Ovary (tissue), 9 donors: ENCODE results near the gene DSP. TPM values are rescaled to one million over a fixed set of nuclear protein-coding genes. Genes with fewer than 3 reads are reported as not detected.
A peak's percentile ranks its signal among the peaks of the same experiment; 100 is the strongest.

Experiments
- DNase-seq, 5 donors: peaks; one replicate each; pipeline ENCODE4 v3.0.0-alpha.2; 2019 to 2020
- H3K27ac ChIP-seq, 2 donors: fragments of 200-600 bp; one replicate each; pipeline versions ENCODE4 v1.5.1 to v1.8.0; 2019 to 2022
- H3K27me3 ChIP-seq: fragments of 200-600 bp; one replicate; pipeline ENCODE4 v1.8.0; 2022
- H3K36me3 ChIP-seq: fragments of 200-600 bp; sonication (generic); one replicate; pipeline ENCODE4 v1.5.1; 2019
- H3K4me1 ChIP-seq: one replicate; pipeline ENCODE4 v1.8.1; 2013; ENCODE audit warnings: mild to moderate bottlenecking, moderate library complexity; ENCODE audit not compliant: insufficient read depth
- H3K4me3 ChIP-seq: fragments of 200-600 bp; sonication (generic); one replicate; pipeline ENCODE4 v1.5.1; 2017
- H3K9me3 ChIP-seq, 2 donors: fragments of 200-600 bp in 1 of 2; sonication (generic) in 1 of 2; one replicate each; pipeline versions ENCODE4 v1.5.1 to v1.8.1; 2013 to 2019; ENCODE audit warnings: mild to moderate bottlenecking in 1 of 2, moderate library complexity in 1 of 2
- EP300 ChIP-seq: sonication (generic); formaldehyde crosslinking; IDR thresholded peaks from one replicate; pipeline ENCODE4 v1.6.1; 2017; ENCODE audit warnings: antibody characterized with exemption
- POLR2A ChIP-seq: fragments of 450-650 bp; IDR thresholded peaks from one replicate; pipeline ENCODE4 v1.6.1; 2017; ENCODE audit warnings: antibody characterized with exemption, mild to moderate bottlenecking, moderate library complexity
- WGBS, 3 donors: extraction: QIAGEN DNeasy Blood & Tissue Kit in 1 of 3; methylation state at CpG; one replicate each; pipeline versions ENCODE4 v1.1.5 to v1.1.7; 2013 to 2017; 5-methylcytosine and 5-hydroxymethylcytosine counted together
- intact Hi-C, 4 donors: fragments of 100-400 bp; cut with DNase I; formaldehyde crosslinking; loops; one replicate each; pipeline versions ENCODE4 v1.11.0 to v1.15.1; 2022 to 2023
- polyA plus RNA-seq, 2 donors: library from polyadenylated mRNA; stranded (reverse); fragments of 200-250 nt in 1 of 2; fragments of 350-450 nt in 1 of 2; fragmentation: Illumina TruSeq in 1 of 2; extraction: RNeasy Lipid Tissue Mini Kit (QIAGEN cat#74804) in 1 of 2; gene quantifications; one replicate each; pipeline ENCODE4 v1.2.3, GENCODE V29; 2013 to 2014
- total RNA-seq, 7 donors: library from RNA; depleted of rRNA in 2 of 7; stranded (reverse); fragments of >200 nt in 2 of 7; fragmentation: NEBNext Ultra II Directional in 3 of 7; extraction: Animal tissue kit (Norgen Biotek cat#: 25700) in 3 of 7; gene quantifications; one replicate each; pipeline versions ENCODE4 v1.1.0 to v1.2.4, GENCODE V29; 2016 to 2023
- TF ChIP-seq, protein P1 (sequence below), 3 donors: fragments of 450-650 bp in 2 of 3; fragments of 200-600 bp in 1 of 3; IDR thresholded peaks; one replicate each; pipeline versions ENCODE4 v1.5.1 to v1.8.0; 2016 to 2022; ENCODE audit warnings: antibody characterized with exemption in 3 of 3, mild to moderate bottlenecking in 1 of 3
- donor health status: DM: no; HTN: no; CAD: no; lungs with moderate emphysema.
- donor health status: DM: no; HTN: no; CAD: no.
- donor health status: Bipolar disorder and iron deficiency.
- donor health status: DM: yes; HTN: yes; CAD: no.
- donor health status: DM: no; HTN: no; CAD: no.
- donor health status: DM: yes; HTN: yes; CAD: no.

Gene DSP
- total and polyA plus RNA-seq, 9 donors: 2.1 to 65.7 (median 6.7) TPM

DNA sequence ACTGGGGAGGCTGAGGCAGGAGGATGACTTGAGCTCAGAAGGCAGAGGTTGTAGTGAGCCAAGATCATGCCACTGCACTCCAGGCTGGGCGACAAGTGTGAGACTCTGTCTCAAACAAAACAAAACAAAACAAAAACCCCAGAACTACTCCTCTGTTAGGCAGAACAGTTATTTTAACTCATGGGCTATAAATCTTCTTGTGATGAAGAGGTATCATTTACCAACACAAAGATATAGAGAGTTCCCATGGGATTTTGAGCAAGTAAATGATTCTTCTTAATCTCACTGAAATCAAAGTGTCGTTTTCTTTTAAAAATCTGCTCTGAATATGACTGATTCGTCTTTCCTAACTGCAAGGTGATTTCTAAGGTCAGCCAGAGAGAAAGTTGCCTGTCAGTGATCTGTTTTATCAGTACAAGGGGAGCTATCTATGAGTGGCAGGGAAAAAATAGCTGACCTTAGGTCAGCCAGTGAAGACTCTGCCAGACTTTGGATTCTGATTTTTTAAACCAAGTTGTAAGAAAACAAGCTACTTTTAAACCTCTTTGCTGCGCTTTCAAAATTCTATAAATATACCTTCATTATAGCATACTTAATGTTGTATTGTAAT lies 3.8 kb upstream of the DSP start:
- H3K9me3 ChIP-seq: no peaks in the 10 kb centered on the region
- H3K27ac ChIP-seq: no peak overlapping the region
- DNase-seq: no peak
- peaks cover 3% of the 10 kb centered on the region for H3K4me1 ChIP-seq
- WGBS, 3 donors: 47 to 57% (median 51%) methylated on average over 4 of the region's 4 CpGs
- H3K4me3 ChIP-seq: no peak overlapping the region
- intact Hi-C loops: no loop called here
- H3K36me3 ChIP-seq: no peaks in the 10 kb centered on the region
- no peaks in the 10 kb centered on the region for H3K27me3 ChIP-seq
- TF ChIP-seq, protein P1, sequence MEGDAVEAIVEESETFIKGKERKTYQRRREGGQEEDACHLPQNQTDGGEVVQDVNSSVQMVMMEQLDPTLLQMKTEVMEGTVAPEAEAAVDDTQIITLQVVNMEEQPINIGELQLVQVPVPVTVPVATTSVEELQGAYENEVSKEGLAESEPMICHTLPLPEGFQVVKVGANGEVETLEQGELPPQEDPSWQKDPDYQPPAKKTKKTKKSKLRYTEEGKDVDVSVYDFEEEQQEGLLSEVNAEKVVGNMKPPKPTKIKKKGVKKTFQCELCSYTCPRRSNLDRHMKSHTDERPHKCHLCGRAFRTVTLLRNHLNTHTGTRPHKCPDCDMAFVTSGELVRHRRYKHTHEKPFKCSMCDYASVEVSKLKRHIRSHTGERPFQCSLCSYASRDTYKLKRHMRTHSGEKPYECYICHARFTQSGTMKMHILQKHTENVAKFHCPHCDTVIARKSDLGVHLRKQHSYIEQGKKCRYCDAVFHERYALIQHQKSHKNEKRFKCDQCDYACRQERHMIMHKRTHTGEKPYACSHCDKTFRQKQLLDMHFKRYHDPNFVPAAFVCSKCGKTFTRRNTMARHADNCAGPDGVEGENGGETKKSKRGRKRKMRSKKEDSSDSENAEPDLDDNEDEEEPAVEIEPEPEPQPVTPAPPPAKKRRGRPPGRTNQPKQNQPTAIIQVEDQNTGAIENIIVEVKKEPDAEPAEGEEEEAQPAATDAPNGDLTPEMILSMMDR (IDR thresholded peaks at IDR 0.05): no peak
- TF ChIP-seq EP300 (no peak), POLR2A (no peak)

DNA sequence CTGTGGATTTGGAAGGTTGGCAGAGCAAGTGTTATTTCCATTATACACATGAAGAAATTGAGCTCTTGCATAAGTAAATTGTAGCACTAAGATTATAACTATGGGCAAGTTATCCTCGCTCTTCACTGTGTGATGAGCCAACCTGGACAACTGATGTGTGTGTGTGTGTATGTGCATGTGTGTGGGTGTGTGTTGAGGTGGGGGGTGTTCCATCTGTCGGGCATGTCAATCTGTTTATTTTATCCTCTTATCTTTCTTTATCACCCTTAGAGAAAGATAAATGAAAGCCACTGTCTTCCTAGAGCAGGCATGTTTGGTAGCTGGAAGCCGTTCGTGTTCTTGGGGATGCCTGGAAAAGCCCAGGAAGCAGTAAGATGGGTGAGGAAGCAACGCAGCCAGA lies 3.0 kb upstream of the DSP start:
- intact Hi-C loops: no loop called here
- Histone ChIP-seq H3K27me3 (no peaks in the 10 kb centered on the region), H3K9me3 (no peaks in the 10 kb centered on the region), H3K27ac (no peak overlapping the region), H3K4me3 (no peak overlapping the region), H3K36me3 (no peaks in the 10 kb centered on the region), H3K4me1 (peaks cover 3% of the 10 kb centered on the region)
- DNase-seq: no peak
- WGBS, 3 donors: 37 to 58% (median 45%) methylated on average over 5 of the region's 5 CpGs
- TF ChIP-seq, protein P1 (IDR thresholded peaks at IDR 0.05): no peak

DNA sequence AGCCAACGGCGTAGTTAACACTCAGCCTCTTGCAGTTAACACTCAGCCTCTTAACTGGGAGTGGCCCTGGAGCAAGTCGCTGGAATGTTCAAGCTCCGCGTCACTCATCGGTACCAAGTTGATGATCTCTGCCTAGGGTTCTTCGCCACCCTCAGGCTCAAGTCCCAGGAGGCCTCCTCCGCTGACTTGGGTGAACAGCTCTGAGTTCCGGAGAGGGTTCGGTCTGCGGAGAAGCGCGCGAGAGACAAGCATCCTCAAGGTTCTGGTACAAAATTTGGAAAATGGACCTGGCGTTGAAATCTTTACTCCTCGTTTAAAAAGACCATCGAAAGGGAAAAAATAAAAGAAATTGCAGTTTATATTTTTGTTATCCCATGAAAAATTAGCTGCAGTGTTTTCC lies 876 bp upstream of the DSP start:
- Histone ChIP-seq H3K4me3 (no peak overlapping the region), H3K9me3 (no peaks in the 10 kb centered on the region), H3K27me3 (no peaks in the 10 kb centered on the region), H3K4me1 (peaks cover 3% of the 10 kb centered on the region), H3K36me3 (no peaks in the 10 kb centered on the region), H3K27ac (no peak overlapping the region)
- no peak for DNase-seq
- no peak for TF ChIP-seq EP300
- no peak for TF ChIP-seq POLR2A
- TF ChIP-seq, protein P1 (IDR thresholded peaks at IDR 0.05): no peak
- 20 to 22% (median 20%) methylated on average over 17 of the region's 17 CpGs for WGBS, 3 donors
- intact Hi-C loops: no loop called here

DNA sequence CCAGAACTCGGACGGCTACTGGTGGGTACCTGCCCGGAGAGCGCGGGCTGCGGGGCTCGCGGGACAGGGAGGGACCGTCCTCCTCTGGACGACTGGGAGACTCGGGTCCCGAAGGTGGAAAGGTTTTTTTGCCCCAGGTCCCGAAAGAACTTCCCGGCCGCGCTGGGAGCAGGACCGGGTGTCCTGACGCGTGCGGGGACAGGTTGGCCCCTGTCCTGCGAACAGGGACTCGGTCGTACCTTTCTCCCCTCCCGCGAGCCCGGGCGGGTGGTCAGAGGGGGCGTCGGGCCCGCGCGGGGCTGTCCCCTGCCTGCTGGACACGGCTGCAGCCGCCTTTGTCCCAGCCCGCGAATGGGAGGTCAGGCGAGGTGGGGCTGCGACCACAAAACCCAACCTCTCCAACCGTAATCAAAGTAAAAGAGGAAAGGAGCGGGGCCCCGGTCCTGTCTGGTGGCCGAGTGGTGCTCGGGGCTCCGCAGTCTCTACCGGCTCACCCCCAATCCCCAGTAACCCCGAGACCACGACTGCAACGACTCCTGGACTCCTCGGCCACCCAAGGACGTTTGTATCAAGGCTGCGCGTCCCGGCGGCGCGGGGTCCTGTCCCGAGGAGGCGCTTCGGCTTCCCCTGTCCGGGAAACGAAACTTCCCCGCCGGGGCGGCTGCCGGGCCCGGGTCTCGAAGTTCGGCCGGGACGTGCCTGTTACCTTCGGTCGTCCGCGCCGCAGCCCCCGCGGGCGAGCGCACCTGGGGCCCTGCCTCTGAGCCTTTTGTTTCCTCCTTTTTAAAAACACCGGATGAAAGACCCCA lies 798 bp downstream of the DSP start:
- Histone ChIP-seq H3K27ac (no peak overlapping the region), H3K27me3 (no peaks in the 10 kb centered on the region), H3K4me3 (peak overlapping the region; percentile 47), H3K4me1 (peaks cover 3% of the 10 kb centered on the region), H3K36me3 (no peaks in the 10 kb centered on the region), H3K9me3 (no peaks in the 10 kb centered on the region)
- TF ChIP-seq EP300: no peak
- TF ChIP-seq, protein P1 (IDR thresholded peaks at IDR 0.05): no peak
- TF ChIP-seq POLR2A: no peak
- WGBS, 3 donors: 0 to 1% (median 0%) methylated on average over 55 to 80 of the region's 80 CpGs
- intact Hi-C loops: no loop called here
- peak in 2 of 5 donors; percentile 25 to 36 for DNase-seq
